IMR-90 (cell line): ENCODE results near the gene ADRA2B.

Source experiments
- BHLHE40 ChIP-seq: fragments of 150-350 bp; IDR thresholded peaks from 2 replicates; pipeline ENCODE4 v1.6.1; 2016; ENCODE audit warnings: mild to moderate bottlenecking, low read depth, low read length
- CEBPB ChIP-seq: IDR thresholded peaks from 2 replicates; pipeline ENCODE4 v1.6.1; 2012; ENCODE audit warnings: low read depth, low read length, improper control_type of control experiment
- CHD1 ChIP-seq: IDR thresholded peaks from 2 replicates; pipeline ENCODE4 v1.6.1; 2012; ENCODE audit warnings: low read depth, low read length, improper control_type of control experiment
- CTCF ChIP-seq: conservative IDR thresholded peaks from 2 replicates; pipeline ENCODE4 v1.5.1; 2012; ENCODE audit warnings: mild to moderate bottlenecking, low read depth, low read length, improper control_type of control experiment
- FOS ChIP-seq: fragments of 150-350 bp; IDR thresholded peaks from 2 replicates; pipeline ENCODE4 v1.6.1; 2016; ENCODE audit warnings: low read depth, low read length
- MAFK ChIP-seq: IDR thresholded peaks from 2 replicates; pipeline ENCODE4 v1.6.1; 2012; ENCODE audit warnings: low read depth, low read length, improper control_type of control experiment
- MAZ ChIP-seq: IDR thresholded peaks from 2 replicates; pipeline ENCODE4 v1.6.1; 2012; ENCODE audit warnings: low read depth, mild to moderate bottlenecking, low read length, improper control_type of control experiment, moderate library complexity, borderline replicate concordance
- NFE2L2 ChIP-seq: fragments of 150-350 bp; IDR thresholded peaks from 2 replicates; pipeline ENCODE4 v1.6.1; 2016; ENCODE audit warnings: low read depth, mild to moderate bottlenecking, low read length
- POLR2A ChIP-seq: IDR thresholded peaks from 2 replicates; pipeline ENCODE4 v1.6.1; 2012; ENCODE audit warnings: mild to moderate bottlenecking, low read depth, low read length
- RAD21 ChIP-seq: IDR thresholded peaks from 2 replicates; pipeline ENCODE4 v1.6.1; 2012; ENCODE audit warnings: low read length, improper control_type of control experiment
- RCOR1 ChIP-seq: IDR thresholded peaks from 2 replicates; pipeline ENCODE4 v1.6.1; 2012; ENCODE audit warnings: mild to moderate bottlenecking, low read length, improper control_type of control experiment; ENCODE audit not compliant: insufficient replicate concordance
- RFX5 ChIP-seq: IDR thresholded peaks from 2 replicates; pipeline ENCODE4 v1.8.0; 2012; ENCODE audit warnings: low read depth, mild to moderate bottlenecking, low read length, moderate library complexity
- SMC3 ChIP-seq: fragments of 150-350 bp; IDR thresholded peaks from 2 replicates; pipeline ENCODE4 v1.6.1; 2016; ENCODE audit warnings: low read depth, mild to moderate bottlenecking, antibody characterized with exemption, low read length, moderate library complexity
- USF2 ChIP-seq: fragments of 150-350 bp; IDR thresholded peaks from 2 replicates; pipeline ENCODE4 v1.6.1; 2017; ENCODE audit warnings: mild to moderate bottlenecking, antibody characterized with exemption, low read length, low read depth

DNA sequence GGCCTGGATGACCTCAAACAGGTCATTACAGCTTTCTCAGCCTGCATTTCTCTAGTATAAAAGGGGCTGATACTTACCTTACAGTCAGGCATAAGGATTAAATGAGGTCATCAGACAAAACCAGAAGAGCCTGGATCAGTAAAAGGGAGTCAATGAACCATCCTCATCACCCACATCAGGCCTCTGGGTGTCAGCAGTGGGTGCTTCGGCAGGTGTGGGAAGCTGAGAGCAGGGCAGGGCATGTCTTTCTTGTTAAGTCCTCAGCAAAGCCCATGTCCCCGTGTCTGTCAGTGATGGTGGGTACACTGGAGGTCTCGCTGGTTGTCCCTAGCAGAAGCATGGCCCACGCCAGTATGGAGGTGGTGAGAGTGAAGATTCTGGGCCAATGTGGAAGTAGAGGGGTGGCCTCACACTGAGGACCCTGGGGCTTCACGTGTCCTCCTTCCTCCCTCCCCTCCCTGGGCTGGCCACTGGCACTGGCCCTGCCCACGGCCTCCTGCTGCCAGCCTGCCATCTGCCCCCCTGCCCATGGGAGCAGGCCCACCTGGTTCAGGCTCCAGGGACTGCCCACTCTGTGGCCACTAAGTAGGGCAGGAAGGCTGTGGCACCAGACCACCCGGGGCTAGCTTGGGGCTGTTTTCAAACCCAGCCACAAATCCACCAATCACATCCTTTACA is 4.4 kb downstream of the ADRA2B start:
- TF ChIP-seq CTCF (no peak), CEBPB (no peak), CHD1 (no peak), FOS (no peak), SMC3 (no peak), MAFK (no peak), BHLHE40 (no peak), RAD21 (no peak), POLR2A (no peak), MAZ (no peak), NFE2L2 (no peak), RCOR1 (no peak), RFX5 (no peak), USF2 (no peak)
